OCI-LY7 (cell line): Measurements from ENCODE around the gene AOPEP. TPM values are rescaled to one million over a fixed set of nuclear protein-coding genes. Genes with fewer than 3 reads are reported as not detected.

Source experiments
- BruUV-seq: library from RNA; stranded (reverse); fragments of 400-500 nt; replicated peaks from 2 replicates; lab custom pipeline; 2021; lab: Mats Ljungman, UMichigan
- CTCF ChIA-PET: fragments of 300-600 bp; sonication (Branson Sonifier 250); formaldehyde crosslinking; loops from one replicate; lab custom pipeline; 2022; ENCODE audit warnings: antibody characterized with exemption; ENCODE audit not compliant: unreplicated experiment; lab: Charles Lee
- POLR2A ChIA-PET: fragments of 300-600 bp; sonication (Branson Sonifier 250); formaldehyde crosslinking; loops from one replicate; lab custom pipeline; 2022; ENCODE audit warnings: antibody characterized with exemption; lab: Charles Lee
- DNase-seq: peaks from one replicate; pipeline ENCODE4 v3.0.0-alpha.2; 2015; ENCODE audit warnings: low spot score
- H2AFZ ChIP-seq: fragments of 200-600 bp; sonication (generic), shearing (Covaris generic); 2 replicates; pipeline ENCODE4 v1.6.1; 2014; ENCODE audit warnings: mild to moderate bottlenecking, antibody characterized with exemption, low read length, moderate library complexity
- H3K27ac ChIP-seq: fragments of 200-600 bp; sonication (generic); 2 replicates; pipeline ENCODE4 v1.5.1; 2014; ENCODE audit warnings: mixed run types, low read depth, mild to moderate bottlenecking, moderate library complexity, low read length, inconsistent platforms; ENCODE audit not compliant: poor library complexity, severe bottlenecking
- H3K36me3 ChIP-seq: fragments of 200-600 bp; sonication (generic); 2 replicates; pipeline ENCODE4 v1.6.1; 2014; ENCODE audit warnings: mild to moderate bottlenecking, antibody characterized with exemption, low read length, moderate library complexity, mixed read lengths; ENCODE audit not compliant: insufficient read depth
- H3K4me1 ChIP-seq: fragments of 200-600 bp; sonication (generic); 2 replicates; pipeline ENCODE4 v1.5.1; 2014; ENCODE audit warnings: mild to moderate bottlenecking, low read length; ENCODE audit not compliant: insufficient read depth, poor library complexity, severe bottlenecking
- H3K4me2 ChIP-seq: fragments of 200-600 bp; sonication (generic); 2 replicates; pipeline ENCODE4 v1.6.1; 2014; ENCODE audit warnings: mild to moderate bottlenecking, low read length
- H3K4me3 ChIP-seq: fragments of 200-600 bp; sonication (generic); 2 replicates; pipeline ENCODE4 v1.5.1; 2014; ENCODE audit warnings: mild to moderate bottlenecking, low read depth, low read length; ENCODE audit not compliant: poor library complexity, severe bottlenecking
- H3K79me2 ChIP-seq: fragments of 200-600 bp; sonication (generic); 2 replicates; pipeline ENCODE4 v1.6.1; 2016; ENCODE audit warnings: low read depth, mild to moderate bottlenecking, low read length, moderate library complexity, mixed read lengths; ENCODE audit not compliant: insufficient read depth
- H3K9me2 ChIP-seq: fragments of 200-600 bp; sonication (generic); 2 replicates; pipeline ENCODE4 v1.6.1; 2016; ENCODE audit warnings: mild to moderate bottlenecking, low read length, mixed read lengths; ENCODE audit not compliant: insufficient read depth
- H3K9me3 ChIP-seq: fragments of 200-600 bp; sonication (generic); 2 replicates; pipeline ENCODE4 v1.6.1; 2014; ENCODE audit warnings: mild to moderate bottlenecking, mixed run types, low read length, mixed read lengths
- H4K20me1 ChIP-seq: fragments of 200-600 bp; sonication (generic); 2 replicates; pipeline ENCODE4 v1.6.1; 2014; ENCODE audit warnings: mild to moderate bottlenecking, antibody characterized with exemption, low read length, moderate library complexity, mixed read lengths; ENCODE audit not compliant: insufficient read depth
- CTCF ChIP-seq: fragments of 200-600 bp; sonication (generic); conservative IDR thresholded peaks from 2 replicates; pipeline ENCODE4 v1.5.1; 2014; ENCODE audit warnings: mild to moderate bottlenecking, antibody characterized with exemption, low read length, moderate library complexity, mixed read lengths
- EZH2phosphoT487 ChIP-seq: fragments of 200-600 bp; sonication (generic); IDR thresholded peaks from 2 replicates; pipeline ENCODE4 v1.6.1; 2018; ENCODE audit warnings: low read depth, borderline replicate concordance, mild to moderate bottlenecking, mixed run types, antibody characterized with exemption, low read length, moderate library complexity, mixed read lengths
- intact Hi-C: fragments of 100-400 bp; cut with micrococcal nuclease; formaldehyde crosslinking; loops from one replicate; pipeline ENCODE4 v1.10.0; 2022; ENCODE audit not compliant: unreplicated experiment
- total RNA-seq, 2 experiments: library from RNA; depleted of rRNA in 1 of 2; stranded (reverse); fragments of >200 nt in 1 of 2; shearing (Covaris generic) in 1 of 2; gene quantifications; 2 replicates each; pipeline ENCODE4 v1.2.3, GENCODE V29; 2014 to 2022

The AOPEP gene
- total RNA-seq, 2 experiments from 2014 or later, result 17.3 to 24.3 TPM

DNA sequence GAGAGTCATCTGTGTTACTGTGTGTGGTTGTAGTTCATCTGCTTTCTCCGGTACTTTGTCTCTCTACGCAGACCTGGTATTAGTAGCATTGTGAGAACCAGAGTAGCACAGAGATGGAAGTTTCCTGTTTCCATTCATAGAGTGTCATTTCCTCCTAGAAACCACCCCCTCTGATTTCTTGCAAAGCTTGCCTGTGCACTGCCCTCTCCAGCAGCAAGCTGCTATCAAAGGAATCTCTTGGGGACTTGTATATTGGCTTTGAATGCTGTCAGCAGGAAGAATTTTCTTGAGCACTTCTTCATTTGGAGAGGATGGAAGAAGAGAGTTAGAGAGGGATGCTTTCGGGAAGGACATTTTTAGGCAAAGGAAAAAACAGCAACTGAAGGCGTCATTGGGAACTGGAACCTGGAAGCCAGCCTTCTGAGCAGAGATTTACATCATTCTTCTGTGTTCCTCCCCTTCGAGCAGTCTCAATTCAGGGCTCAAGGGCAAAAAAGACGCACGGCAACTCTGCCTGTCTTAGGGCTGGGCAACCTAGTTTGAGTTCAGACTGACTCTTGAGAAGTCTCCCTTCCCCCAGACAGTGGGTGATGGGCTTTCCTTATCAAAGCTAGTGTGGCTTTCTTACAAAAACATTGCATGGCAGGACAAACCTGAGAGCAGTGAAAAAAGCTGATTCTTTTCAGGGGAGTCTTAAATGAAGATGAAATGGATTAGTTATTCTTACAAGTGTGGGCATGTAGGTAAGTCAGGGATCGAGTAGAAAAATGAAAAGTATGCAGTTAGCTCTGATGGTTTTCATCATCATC lies 226.3 kb downstream of the AOPEP start:
- no peaks in the 10 kb centered on the region for H4K20me1 ChIP-seq
- H3K9me2 ChIP-seq, result no peaks in the 10 kb centered on the region
- peaks cover 17% of the 10 kb centered on the region for H3K4me1 ChIP-seq
- no peak overlapping the region for H2AFZ ChIP-seq
- peak; percentile 11 for DNase-seq
- no peaks in the 10 kb centered on the region for H3K36me3 ChIP-seq
- intact Hi-C loops, result no loop called here
- no peaks in the 10 kb centered on the region for H3K9me3 ChIP-seq
- no peak overlapping the region for H3K4me3 ChIP-seq
- CTCF ChIA-PET, result no interaction called here
- no peak overlapping the region for H3K27ac ChIP-seq
- no peaks in the 10 kb centered on the region for H3K79me2 ChIP-seq
- POLR2A ChIA-PET, result interaction anchor here (0.8 to 1.5 kb wide), 3 partner anchors 9 to 42 kb away, joined by 3 to 5 read pairs (median 3); no protein-coding TSS in a partner anchor
- H3K4me2 ChIP-seq, result peak overlapping the region; percentile 38; the same call in 1 of the 2 replicates
- BruUV-seq, result no TSS peak
- TF ChIP-seq CTCF (no peak), EZH2phosphoT487 (no peak)

DNA sequence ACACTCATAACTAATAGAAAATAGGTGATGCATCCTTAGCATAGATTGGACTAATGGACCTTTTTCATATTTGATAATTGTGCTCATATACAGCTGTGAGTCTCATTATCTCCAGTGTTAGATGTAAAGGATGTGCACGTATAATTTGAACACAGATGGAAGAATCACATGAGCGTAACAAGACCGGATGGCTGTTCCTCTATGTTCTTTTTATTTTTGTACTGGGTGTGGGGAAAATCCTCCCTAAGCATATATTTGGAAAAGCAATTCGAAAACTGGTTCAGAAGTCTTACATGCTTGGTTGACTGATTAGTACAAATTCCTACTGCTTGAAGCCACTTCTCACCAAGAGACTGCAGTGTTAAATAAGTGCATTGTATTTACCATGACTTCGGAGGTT lies 230.2 kb downstream of the AOPEP start:
- DNase-seq, result no peak
- Histone ChIP-seq H3K27ac (no peak overlapping the region), H2AFZ (no peak overlapping the region), H3K9me2 (no peaks in the 10 kb centered on the region), H4K20me1 (no peaks in the 10 kb centered on the region), H3K4me1 (peaks cover 13% of the 10 kb centered on the region), H3K4me3 (no peak overlapping the region), H3K79me2 (no peaks in the 10 kb centered on the region), H3K4me2 (no peak overlapping the region), H3K9me3 (no peaks in the 10 kb centered on the region), H3K36me3 (no peaks in the 10 kb centered on the region)
- POLR2A ChIA-PET, result interaction anchor here (1.1 kb wide), 1 partner anchor 24 kb away, joined by 3 read pairs; no protein-coding TSS in a partner anchor
- no peak for TF ChIP-seq EZH2phosphoT487
- no peak for TF ChIP-seq CTCF
- no TSS peak for BruUV-seq
- intact Hi-C loops, result no loop called here
- CTCF ChIA-PET, result no interaction called here

DNA sequence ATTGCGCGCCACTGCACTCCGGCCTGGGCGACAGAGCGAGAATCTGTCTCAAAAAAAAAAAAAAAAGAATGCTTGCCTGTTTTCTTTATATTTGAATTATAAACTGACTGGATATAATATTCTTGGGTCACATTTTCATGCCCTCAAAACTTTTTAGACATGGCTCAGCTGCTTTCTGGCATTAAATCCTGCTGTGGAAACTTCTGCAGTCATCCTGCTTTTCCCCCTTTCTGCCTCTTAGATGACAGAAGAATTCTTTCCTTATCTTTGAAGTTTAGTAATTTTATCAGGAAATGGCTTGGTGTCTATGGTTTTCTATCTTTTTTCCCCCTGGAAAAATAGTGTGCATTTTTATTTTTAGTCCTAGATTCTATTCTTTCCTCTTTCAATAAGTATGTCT lies 234.5 kb downstream of the AOPEP start:
- H3K4me2 ChIP-seq, result no peak overlapping the region
- no TSS peak for BruUV-seq
- no peaks in the 10 kb centered on the region for H3K9me3 ChIP-seq
- intact Hi-C loops, result no loop called here
- no peaks in the 10 kb centered on the region for H3K79me2 ChIP-seq
- H3K4me3 ChIP-seq, result no peak overlapping the region
- no peaks in the 10 kb centered on the region for H3K4me1 ChIP-seq
- no peaks in the 10 kb centered on the region for H4K20me1 ChIP-seq
- no peak for DNase-seq
- ChIA-PET CTCF (no interaction called here), POLR2A (no interaction called here)
- no peaks in the 10 kb centered on the region for H3K9me2 ChIP-seq
- no peak for TF ChIP-seq EZH2phosphoT487
- H3K27ac ChIP-seq, result no peak overlapping the region
- H3K36me3 ChIP-seq, result no peaks in the 10 kb centered on the region
- H2AFZ ChIP-seq, result no peak overlapping the region
